Measurements from ENCODE around the gene FXYD6. TPM values are rescaled to one million over a fixed set of nuclear protein-coding genes. Genes with fewer than 3 reads are reported as not detected.

Gene FXYD6
- polyA plus RNA-seq, 3 donors = 116 to 131 (median 122) TPM

DNA sequence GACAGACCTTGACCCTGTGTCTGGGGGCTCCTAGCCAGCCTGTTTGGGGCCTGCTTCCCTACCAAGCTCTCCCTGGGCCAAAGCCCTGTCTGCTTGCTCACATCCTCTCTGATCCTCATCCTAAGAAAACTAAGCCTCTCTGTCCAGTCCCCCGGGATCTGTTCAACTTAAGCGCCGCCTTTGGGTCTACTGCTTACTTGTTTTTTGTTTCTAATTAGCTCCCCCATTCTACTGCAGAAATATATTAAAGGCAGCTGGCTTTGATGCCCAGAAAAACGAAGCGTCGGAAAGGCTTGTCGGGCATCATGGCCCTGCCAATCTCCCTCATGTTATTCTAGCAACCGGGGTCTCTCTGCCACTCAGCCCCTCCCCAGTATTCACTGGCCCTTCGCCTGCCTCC lies 82.9 kb downstream of the FXYD6 start:
- DNase-seq (ENCODE audit: extremely low read depth in 1 of 11, low read depth in 9 of 11, low spot score in 4 of 11) = no peak

DNA sequence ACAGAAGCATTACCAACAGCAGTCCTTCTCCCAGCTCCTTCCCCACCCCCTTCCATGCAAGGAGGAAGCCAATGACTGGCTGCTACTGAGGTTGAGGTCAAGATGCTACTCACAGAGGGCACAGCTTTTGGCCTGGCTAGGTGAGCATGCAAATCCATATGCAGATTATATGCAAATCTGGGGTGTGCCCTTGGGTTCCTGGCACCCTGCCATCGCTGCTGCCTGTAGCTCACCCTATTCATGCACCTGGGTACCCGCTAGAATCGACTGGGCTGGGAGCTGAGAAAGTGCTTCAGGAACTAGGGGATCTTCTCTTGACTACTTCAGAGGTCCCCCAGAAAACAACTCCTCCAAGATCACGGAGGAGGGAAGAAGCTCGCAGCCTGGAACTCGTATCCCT lies 83.5 kb downstream of the FXYD6 start:
- no peak for DNase-seq (ENCODE audit: extremely low read depth in 1 of 11, low read depth in 9 of 11, low spot score in 4 of 11)

DNA sequence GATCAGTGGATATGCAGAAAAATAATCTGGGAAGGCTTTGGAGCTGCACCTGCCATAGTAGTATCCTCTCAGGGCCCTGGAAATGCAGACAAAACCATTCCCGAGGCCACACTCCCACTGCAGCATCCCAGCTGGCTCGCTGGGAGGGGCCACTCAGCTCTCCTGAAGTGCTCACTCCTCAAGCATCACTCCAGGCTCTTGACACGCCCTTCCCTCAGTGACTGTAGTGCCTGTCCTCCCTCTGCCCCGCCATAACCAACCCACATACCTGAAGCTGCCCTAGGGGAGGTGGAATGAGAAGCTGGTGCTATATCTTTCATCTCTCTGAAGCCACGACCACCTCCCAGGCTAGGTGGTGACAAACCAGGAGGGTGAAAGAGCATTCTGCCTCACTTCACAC lies 84.2 kb downstream of the FXYD6 start:
- DNase-seq (ENCODE audit: extremely low read depth in 1 of 11, low read depth in 9 of 11, low spot score in 4 of 11) = no peak

DNA sequence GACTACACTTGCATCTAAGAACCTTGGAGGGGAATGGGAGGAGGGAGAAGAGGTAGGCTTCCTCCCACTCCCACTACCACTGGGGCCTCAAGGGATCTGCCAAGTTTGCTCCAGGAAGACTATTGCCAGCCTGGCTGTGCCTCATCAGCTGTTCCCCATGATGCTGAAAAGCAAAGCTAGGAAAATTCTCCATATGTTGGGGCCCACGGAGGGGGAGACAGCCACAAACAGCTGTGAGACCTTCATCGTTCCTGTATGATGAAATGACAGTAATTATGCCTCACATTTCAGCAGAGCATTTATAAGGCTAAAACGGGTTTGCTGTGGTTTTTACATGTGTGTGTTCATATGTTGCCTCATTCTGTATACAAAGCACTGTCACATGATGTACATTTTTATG lies 86.2 kb downstream of the FXYD6 start:
- no peak for DNase-seq (ENCODE audit: extremely low read depth in 1 of 11, low read depth in 9 of 11, low spot score in 4 of 11)

- DNase-seq (ENCODE audit: extremely low read depth in 1 of 11, low read depth in 9 of 11, low spot score in 4 of 11) = no peak
Measured at GRCh38 chr11:117789241-117789640, 87.2 kb downstream of the FXYD6 start.

Other genes starting within 250 kb of the FXYD6 start
- gene DSCAML1, start 79.4 kb downstream of the FXYD6 start, polyA plus RNA-seq (ENCODE audit: insufficient read length in 3 of 3) = 1 to 10 TPM; 2.7 to 4.4 (median 3.0) TPM
- 100 to 1,000 TPM; 363 to 550 (median 455) TPM for gene FXYD2, start 51.9 kb downstream of the FXYD6 start, polyA plus RNA-seq (ENCODE audit: insufficient read length in 3 of 3)
- 1 to 10 TPM in 1 of 3 donors, under 1 TPM in 2; 0.53 to 1.4 (median 0.57) TPM for gene TMPRSS13, start 52.7 kb upstream of the FXYD6 start, polyA plus RNA-seq (ENCODE audit: insufficient read length in 3 of 3)
- gene IL10RA, start 109.7 kb upstream of the FXYD6 start, polyA plus RNA-seq (ENCODE audit: insufficient read length in 3 of 3) = 1 to 10 TPM; 2.2 to 4.5 (median 3.1) TPM
- 10 to 100 TPM; 20.1 to 46.6 (median 25.6) TPM for gene TMPRSS4, start 200.4 kb upstream of the FXYD6 start, polyA plus RNA-seq (ENCODE audit: insufficient read length in 3 of 3)
- gene SMIM35, start 210.3 kb upstream of the FXYD6 start, polyA plus RNA-seq (ENCODE audit: insufficient read length in 3 of 3) = under 1 TPM; 0.09 to 0.21 (median 0.11) TPM

All from renal cortex interstitium (tissue), 11 donors.